ENCODE results near the gene KRTAP10-3.

KRTAP10-3 gene

GRCh38 chr21:44527156-44527982 lies 31.2 kb downstream of the KRTAP10-3 start:
- no peak for DNase-seq

GRCh38 chr21:44526096-44526997 lies 32.2 kb downstream of the KRTAP10-3 start:
- no peak for DNase-seq

GRCh38 chr21:44525391-44526095 lies 33.1 kb downstream of the KRTAP10-3 start:
- no peak for DNase-seq

GRCh38 chr21:44524414-44525371 lies 33.9 kb downstream of the KRTAP10-3 start:
- no peak for DNase-seq

- no peak for DNase-seq
Measured at GRCh38 chr21:44523567-44524413, 34.8 kb downstream of the KRTAP10-3 start.

- no peak for DNase-seq
Measured at GRCh38 chr21:44522753-44523204, 35.8 kb downstream of the KRTAP10-3 start.

GRCh38 chr21:44521928-44522752 lies 36.5 kb downstream of the KRTAP10-3 start:
- no peak for DNase-seq

- DNase-seq: no peak
Measured at GRCh38 chr21:44521301-44521927, 37.2 kb downstream of the KRTAP10-3 start.

GRCh38 chr21:44520326-44521300 lies 38.0 kb downstream of the KRTAP10-3 start:
- no peak for DNase-seq

GRCh38 chr21:44519346-44520325 lies 39.0 kb downstream of the KRTAP10-3 start:
- no peak for DNase-seq

GRCh38 chr21:44518686-44519085 lies 39.9 kb downstream of the KRTAP10-3 start:
- DNase-seq: no peak

GRCh38 chr21:44517175-44517899 lies 41.3 kb downstream of the KRTAP10-3 start:
- no peak for DNase-seq

- DNase-seq: no peak
Measured at GRCh38 chr21:44516828-44517174, 41.8 kb downstream of the KRTAP10-3 start.

GRCh38 chr21:44516342-44516741 lies 42.3 kb downstream of the KRTAP10-3 start:
- DNase-seq: no peak

- DNase-seq: no peak
Measured at GRCh38 chr21:44515359-44516165, 43.0 kb downstream of the KRTAP10-3 start.

Measured in CD4-positive, alpha-beta T cell treated with Interleukin-17A for 4 hours (primary cell).